A673 (cell line): ENCODE data around the gene ICOS. TPM values are rescaled to one million over a fixed set of nuclear protein-coding genes. Genes with fewer than 3 reads are reported as not detected.

ENCODE experiments used
- BruUV-seq: library from RNA; stranded (reverse); fragments of 400-500 nt; replicated peaks from 2 replicates; lab custom pipeline; 2021; lab: Mats Ljungman, UMichigan
- CTCF ChIA-PET: fragments of 300-600 bp; sonication (Branson Sonifier 250); formaldehyde crosslinking; loops from one replicate; lab custom pipeline; 2022; ENCODE audit warnings: antibody characterized with exemption; lab: Charles Lee
- POLR2A ChIA-PET: fragments of 300-600 bp; sonication (Branson Sonifier 250); formaldehyde crosslinking; loops from one replicate; lab custom pipeline; 2022; ENCODE audit warnings: antibody characterized with exemption; ENCODE audit not compliant: low non-redundant PET; lab: Charles Lee
- DNase-seq: peaks from one replicate; pipeline ENCODE4 v3.0.0-alpha.2; 2015; ENCODE audit warnings: low spot score
- H3K27ac ChIP-seq: fragments of 200-600 bp; sonication (generic); 2 replicates; pipeline ENCODE4 v1.5.1; 2016; ENCODE audit warnings: mixed run types, low read depth, mild to moderate bottlenecking, mixed read lengths, antibody characterized with exemption, low read length; ENCODE audit not compliant: poor library complexity, severe bottlenecking
- H3K27me3 ChIP-seq: fragments of 200-600 bp; sonication (generic); replicated peaks from 2 replicates; pipeline ENCODE4 v1.6.1; 2017; ENCODE audit warnings: mixed run types, low read depth, mild to moderate bottlenecking, mixed read lengths, antibody characterized with exemption, low read length; ENCODE audit not compliant: insufficient read depth, poor library complexity
- H3K36me3 ChIP-seq: fragments of 200-600 bp; sonication (generic); 2 replicates; pipeline ENCODE4 v1.6.1; 2016; ENCODE audit warnings: mixed run types, mild to moderate bottlenecking, mixed read lengths, antibody characterized with exemption, low read length; ENCODE audit not compliant: insufficient read depth, poor library complexity, severe bottlenecking
- H3K4me1 ChIP-seq: fragments of 200-600 bp; sonication (generic); 2 replicates; pipeline ENCODE4 v1.6.1; 2017; ENCODE audit warnings: mixed run types, mild to moderate bottlenecking, mixed read lengths, antibody characterized with exemption, low read length; ENCODE audit not compliant: insufficient read depth, poor library complexity, severe bottlenecking
- H3K4me3 ChIP-seq: fragments of 200-600 bp; sonication (generic); 2 replicates; pipeline ENCODE4 v1.5.1; 2016; ENCODE audit warnings: low read depth, mixed run types, mild to moderate bottlenecking, mixed read lengths, low read length; ENCODE audit not compliant: poor library complexity, severe bottlenecking
- H3K9me3 ChIP-seq: fragments of 200-600 bp; sonication (generic); 2 replicates; pipeline ENCODE4 v1.6.1; 2016; ENCODE audit warnings: mixed run types, low read depth, mild to moderate bottlenecking, mixed read lengths, antibody characterized with exemption, low read length; ENCODE audit not compliant: poor library complexity, severe bottlenecking
- CTCF ChIP-seq: fragments of 300-800, 200-600 bp; sonication (generic); conservative IDR thresholded peaks from 2 replicates; pipeline ENCODE4 v1.5.1; 2017; ENCODE audit warnings: low read depth, mild to moderate bottlenecking, antibody characterized with exemption, low read length, moderate library complexity, mixed read lengths
- EZH2 ChIP-seq: fragments of 200-600 bp; sonication (generic); IDR thresholded peaks from 2 replicates; pipeline ENCODE4 v1.6.1; 2017; ENCODE audit warnings: borderline replicate concordance, low read depth, mild to moderate bottlenecking, mixed read lengths, antibody characterized with exemption, low read length; ENCODE audit not compliant: poor library complexity, severe bottlenecking
- intact Hi-C: fragments of 100-400 bp; cut with micrococcal nuclease; formaldehyde crosslinking; loops from one replicate; pipeline ENCODE4 v1.10.0; 2022; ENCODE audit not compliant: unreplicated experiment
- total RNA-seq: library from RNA; stranded (reverse); gene quantifications from 2 replicates; pipeline ENCODE4 v1.2.3, GENCODE V29; 2021

ICOS gene
- total RNA-seq, 1 experiment from 2014 or later: not detected

GRCh38 chr2:203934041-203934492 lies 2.5 kb upstream of the ICOS start:
- no peaks in the 10 kb centered on the region for H3K36me3 ChIP-seq
- intact Hi-C loops: no loop called here
- H3K27me3 ChIP-seq: no peaks in the 10 kb centered on the region
- no peak for DNase-seq
- no peaks in the 10 kb centered on the region for H3K4me1 ChIP-seq
- H3K4me3 ChIP-seq: no peak overlapping the region
- CTCF ChIA-PET: no interaction called here
- TF ChIP-seq EZH2 (no peak), CTCF (no peak)
- no peaks in the 10 kb centered on the region for H3K9me3 ChIP-seq
- BruUV-seq: no TSS peak
- POLR2A ChIA-PET: no interaction called here
- H3K27ac ChIP-seq: no peak overlapping the region

DNA sequence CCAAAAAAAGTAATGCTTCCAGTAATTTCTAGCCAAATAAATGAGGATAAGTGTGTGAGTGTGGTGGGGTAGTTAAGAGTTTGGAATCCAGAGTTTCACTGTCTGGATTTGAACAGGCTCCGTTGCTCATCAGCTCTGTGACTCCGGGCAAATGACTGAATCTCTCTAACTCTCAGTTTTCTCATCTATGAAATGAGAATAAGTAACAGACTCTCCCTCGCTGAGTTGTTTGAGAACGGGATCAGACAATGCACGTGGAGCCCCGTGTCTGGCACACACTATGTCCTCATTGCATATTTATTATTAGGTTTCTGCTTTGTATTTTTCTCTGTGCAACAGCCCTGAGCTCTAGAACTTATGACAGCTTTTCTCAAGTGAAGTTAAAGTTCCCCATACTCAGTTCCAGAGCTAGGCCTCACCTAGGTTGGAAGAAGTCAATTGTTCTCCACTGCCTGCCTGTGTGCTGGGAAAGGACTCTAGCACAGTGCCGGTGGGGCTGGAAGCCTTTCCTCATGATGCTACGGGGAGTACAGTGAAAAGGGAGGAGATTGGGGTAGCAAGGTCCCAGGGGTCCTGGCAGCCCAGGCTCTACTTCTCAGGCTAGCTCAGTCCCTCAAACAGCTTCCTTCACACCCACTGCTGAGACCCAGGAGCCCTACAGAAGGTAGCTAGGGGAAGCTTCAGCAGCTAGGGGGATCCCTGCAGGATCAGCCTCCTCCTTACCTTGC lies 1.7 kb upstream of the ICOS start:
- POLR2A ChIA-PET: interaction anchor here (0.6 kb wide), 1 partner anchor 433 kb away, joined by 3 read pairs; no protein-coding TSS in a partner anchor

GRCh38 chr2:203935568-203935967 lies 995 bp upstream of the ICOS start:
- CTCF ChIA-PET: no interaction called here

More for the DNA sequence above, 1.7 kb upstream of the ICOS start:
- TF ChIP-seq EZH2: no peak
- H3K4me3 ChIP-seq: no peak overlapping the region
- H3K36me3 ChIP-seq: no peaks in the 10 kb centered on the region
- no peak overlapping the region for H3K27ac ChIP-seq
- H3K4me1 ChIP-seq: no peaks in the 10 kb centered on the region
- no peaks in the 10 kb centered on the region for H3K27me3 ChIP-seq
- no peaks in the 10 kb centered on the region for H3K9me3 ChIP-seq
- BruUV-seq: no TSS peak
- intact Hi-C loops: no loop called here
- CTCF ChIA-PET: no interaction called here
- DNase-seq: no peak

More at GRCh38 chr2:203935568-203935967, 995 bp upstream of the ICOS start:
- TF ChIP-seq CTCF (no peak), EZH2 (no peak)
- Histone ChIP-seq H3K9me3 (no peaks in the 10 kb centered on the region), H3K4me3 (no peak overlapping the region), H3K36me3 (no peaks in the 10 kb centered on the region), H3K27me3 (no peaks in the 10 kb centered on the region), H3K27ac (no peak overlapping the region), H3K4me1 (no peaks in the 10 kb centered on the region)
- DNase-seq: no peak
- BruUV-seq: no TSS peak
- intact Hi-C loops: no loop called here
- POLR2A ChIA-PET: no interaction called here
